HG03097 (cell line): ENCODE measurements around the gene CCNC.
"Not testable (repeated sequence)": the region's sequence is repeated elsewhere in the genome, so short reads cannot be mapped to it uniquely, and the experiment has no call there.

Experiments
- ATAC-seq: cut with Tn5 transposase; IDR thresholded peaks from one replicate; pipeline ENCODE4 v1.9.1; 2021; ENCODE audit not compliant: unreplicated experiment, low FRiP score

Gene CCNC

DNA sequence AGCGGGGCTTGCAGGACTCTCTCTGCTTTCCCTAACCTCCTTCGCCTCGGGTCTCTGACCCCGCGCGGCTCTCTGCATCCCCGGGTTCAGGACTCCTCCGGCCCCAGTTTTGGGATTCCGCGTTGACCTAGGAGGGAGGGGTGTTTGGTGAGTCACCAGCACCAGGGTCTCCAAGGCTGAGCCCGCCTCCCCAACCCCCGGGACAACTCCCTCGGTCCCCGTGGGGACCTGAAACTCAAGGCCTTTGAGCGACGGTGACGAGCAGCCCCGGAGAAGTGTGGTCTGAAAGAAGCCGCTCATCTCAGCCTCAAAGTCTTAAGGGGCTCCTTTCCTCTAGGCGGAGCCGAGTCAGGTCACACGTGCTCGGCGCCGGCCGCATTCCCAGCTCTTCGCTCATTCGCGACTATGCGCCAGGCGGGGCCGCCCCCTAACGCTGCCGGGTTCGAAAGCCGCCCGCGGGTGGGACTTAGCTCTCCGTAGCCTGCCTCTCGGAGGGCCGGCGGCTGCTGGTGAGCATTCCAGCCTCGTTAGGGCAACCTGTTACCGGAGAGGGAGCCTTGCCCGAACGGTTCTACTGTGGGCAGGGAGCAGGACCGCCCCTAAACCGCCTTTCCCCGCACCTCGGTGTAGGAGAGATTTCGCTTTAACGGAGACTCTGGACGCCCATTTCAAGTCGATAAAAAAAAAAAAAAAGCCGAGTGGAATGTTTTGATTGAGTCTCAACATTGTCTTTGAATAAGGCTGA, 35.1 kb upstream of the CCNC start:
- peak; percentile 36 for ATAC-seq

DNA sequence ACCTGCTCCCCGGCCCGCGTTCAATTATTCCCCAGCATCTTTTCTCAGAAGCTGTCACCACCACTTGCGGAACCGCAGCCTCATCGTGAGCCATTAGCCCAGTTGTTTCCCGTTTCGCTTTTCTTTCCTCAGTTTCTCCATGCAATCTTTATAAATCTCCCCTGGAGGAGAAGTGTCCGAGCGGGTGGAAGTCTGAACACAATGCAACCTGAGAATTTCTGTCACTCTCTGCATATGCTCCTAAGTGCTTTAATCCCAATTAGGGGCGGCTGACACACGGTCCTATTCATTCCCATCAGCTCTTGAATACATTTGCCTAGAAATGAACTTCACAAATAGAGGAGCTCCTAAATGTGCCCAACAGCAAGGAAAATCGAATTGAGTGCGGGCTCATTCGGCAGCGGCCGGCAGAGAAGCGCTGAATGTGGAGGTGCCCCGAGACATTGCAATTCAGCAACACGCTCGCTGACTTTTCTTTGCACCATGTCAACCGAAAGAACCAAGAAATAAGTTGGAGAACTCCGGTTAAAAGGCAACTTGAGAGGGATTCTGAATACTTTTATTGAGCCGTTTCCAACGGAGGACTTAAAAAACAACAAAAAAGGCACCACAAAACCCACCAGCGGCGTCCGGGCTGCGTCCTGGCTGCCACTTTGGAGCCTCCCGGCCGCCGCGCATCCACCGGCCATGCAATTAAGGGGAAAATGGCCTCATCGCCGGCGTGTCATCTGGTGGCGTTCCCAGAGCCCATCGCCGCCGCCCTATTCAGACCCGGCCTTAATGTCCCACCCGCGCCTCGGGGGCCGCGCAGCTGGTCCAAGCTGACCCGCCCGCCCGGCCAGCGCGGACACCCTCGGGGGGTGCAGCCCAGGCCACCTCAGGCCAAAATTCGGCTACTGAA, 34.3 kb upstream of the CCNC start:
- ATAC-seq = no peak

DNA sequence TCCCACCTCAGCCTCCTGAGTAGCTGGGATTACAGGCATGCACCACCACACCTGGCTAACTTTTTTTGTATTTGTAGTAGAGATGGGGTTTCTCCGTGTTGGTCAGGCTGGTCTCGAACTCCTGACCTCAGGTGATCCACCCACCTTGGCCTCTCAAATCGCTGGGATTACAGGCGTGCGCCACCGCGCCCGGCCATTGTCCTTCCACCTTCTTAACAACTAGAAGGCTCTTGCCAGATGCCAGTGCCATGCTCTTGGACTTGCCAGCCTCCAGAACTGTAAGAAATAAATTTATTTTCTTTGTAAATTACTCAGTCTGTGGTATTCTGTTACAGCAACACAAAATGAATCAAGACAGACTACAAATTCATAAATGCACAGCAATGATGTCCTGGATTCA, 26.2 kb upstream of the CCNC start:
- ATAC-seq = not testable (repeated sequence)

DNA sequence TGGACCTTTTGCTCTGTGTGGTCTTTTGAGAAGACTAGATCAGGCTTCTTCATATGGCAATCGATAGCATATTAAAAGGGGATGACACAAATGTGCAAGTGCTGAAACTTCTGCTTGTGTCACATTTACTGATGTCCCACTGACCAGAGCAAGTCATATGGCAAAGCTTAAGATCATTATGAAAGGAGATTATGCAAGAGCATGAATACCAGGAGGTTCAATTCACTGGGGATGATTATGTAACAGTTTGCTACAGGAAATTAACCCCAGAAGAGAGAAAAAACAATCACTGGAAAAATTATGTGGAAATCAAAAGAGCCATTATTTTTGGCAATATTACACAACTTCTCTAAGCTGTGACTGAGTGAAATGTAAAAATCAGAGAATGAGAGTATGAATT, 24.4 kb upstream of the CCNC start:
- ATAC-seq = no peak

DNA sequence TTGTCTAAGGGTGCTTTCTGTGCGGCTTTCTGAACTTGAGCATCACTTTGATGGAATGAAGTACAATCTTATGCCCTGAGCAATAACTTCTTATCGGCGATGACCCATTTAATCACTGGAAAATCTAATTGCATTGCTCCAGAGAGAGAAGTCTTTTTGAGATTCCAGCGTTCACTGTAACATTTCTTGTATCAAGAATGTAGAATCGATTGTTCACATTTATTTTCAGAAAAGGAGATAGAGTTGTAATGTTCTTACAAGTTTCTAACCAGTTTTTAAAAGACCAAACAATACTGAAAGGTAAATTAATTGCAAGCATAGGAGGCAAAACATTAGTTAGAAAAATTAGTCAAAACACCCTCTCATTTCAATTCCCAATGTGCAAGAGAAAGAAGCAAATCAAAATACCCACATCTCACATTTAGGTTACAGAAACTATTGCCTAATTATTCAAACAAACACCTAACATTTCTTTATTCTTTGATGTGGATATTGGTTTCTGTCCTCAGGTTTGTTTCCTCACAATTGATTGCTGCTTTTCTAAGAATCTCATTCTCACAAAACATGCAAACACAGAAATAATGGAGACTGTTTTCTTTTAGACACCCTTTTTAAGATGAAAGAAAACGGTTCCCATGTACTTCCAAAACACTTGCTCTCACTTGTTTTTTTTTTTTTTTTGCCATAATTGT, 23.4 kb upstream of the CCNC start:
- no peak for ATAC-seq

DNA sequence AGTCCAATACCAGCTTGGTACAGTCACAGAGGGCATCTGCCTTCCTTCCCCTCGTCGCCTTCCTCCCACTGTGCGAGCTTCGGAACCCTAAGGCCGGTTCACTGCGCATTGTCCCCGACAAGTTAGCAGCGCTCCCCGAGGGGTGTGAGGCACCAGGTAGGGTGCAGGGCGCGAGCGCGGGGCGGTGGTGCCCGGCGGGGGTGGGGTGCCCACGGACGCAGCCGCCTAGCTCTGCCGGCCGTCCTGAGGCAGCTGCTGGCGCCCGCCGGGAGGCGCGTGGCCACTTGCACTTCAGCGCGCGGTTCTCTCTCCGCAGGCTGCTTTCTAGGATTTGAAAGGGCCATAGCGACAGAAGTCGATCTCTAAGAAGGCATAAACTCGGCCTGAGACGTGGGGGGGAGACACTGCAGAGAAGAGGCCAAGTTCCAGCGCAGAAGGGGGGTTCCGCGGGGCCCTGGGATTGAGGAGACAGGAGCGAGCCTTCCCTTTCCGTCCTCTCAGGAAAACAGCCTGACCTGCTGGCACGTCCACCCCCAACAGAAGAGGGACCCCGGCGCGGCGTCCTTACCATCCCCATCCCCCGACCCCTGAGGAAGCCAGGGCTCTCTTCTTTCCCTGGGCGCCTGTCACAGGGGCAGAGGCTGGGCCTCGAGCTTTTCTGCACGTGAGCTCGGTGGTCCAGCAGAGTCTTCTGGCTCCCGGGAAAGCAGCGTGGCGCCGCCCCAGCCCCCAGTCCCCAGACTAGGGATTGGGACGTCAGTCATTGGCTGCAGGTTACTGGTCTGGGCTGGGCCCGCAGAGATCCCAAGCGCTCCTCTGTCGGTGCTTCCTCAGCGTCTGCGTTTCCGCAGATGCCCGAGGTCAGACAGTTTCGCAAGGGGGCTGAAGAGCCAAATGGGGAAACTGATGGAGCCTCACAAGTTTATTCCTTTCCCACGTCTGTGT, 22.5 kb upstream of the CCNC start:
- ATAC-seq = no peak

DNA sequence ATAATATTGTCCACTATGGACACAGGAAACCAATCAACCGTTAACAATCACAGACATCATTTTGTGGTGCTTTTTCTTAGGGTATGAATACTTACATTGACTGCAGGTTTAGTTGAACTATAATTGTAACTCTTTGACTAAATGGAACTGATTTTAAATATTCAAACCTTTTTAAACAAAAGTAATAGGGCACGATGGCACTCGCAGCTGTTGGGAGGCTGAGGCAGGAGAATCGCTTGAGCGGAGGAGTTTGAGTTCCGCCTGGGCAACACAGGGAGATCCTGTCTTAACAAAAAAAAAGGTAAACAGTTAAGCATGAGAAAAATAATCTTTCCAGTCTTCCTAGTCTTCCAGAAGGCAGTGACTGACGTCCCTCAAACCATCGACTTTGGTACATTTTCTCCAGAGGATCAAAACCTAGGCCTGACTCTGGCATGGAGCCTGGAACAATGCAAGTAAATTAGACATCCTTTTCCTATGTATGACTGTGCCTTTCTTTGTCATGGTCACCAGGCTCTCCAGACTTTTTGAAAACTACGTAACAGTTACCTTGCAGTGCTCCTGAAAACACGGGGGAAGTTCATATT, 21.5 kb upstream of the CCNC start:
- ATAC-seq = no peak

DNA sequence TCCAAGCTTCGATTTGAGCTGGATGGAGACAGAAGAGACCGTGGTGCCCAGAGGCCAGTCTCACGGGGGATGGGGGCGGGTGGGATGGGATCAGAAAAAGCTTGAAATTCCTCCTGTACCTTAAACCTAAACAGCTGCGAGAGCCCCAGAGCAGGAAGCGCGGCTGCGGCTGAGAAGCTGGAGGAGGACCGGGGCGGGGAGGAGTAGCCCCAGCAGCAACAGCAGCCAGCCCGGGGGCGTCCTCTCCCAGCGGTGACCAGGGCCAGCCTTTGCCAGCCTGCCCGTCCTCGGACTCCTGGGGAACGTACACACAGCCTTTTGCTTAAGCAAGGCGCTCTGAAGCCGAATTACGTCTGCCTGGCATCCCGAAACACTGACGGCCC, 20.8 kb upstream of the CCNC start:
- peak; percentile 10 for ATAC-seq

DNA sequence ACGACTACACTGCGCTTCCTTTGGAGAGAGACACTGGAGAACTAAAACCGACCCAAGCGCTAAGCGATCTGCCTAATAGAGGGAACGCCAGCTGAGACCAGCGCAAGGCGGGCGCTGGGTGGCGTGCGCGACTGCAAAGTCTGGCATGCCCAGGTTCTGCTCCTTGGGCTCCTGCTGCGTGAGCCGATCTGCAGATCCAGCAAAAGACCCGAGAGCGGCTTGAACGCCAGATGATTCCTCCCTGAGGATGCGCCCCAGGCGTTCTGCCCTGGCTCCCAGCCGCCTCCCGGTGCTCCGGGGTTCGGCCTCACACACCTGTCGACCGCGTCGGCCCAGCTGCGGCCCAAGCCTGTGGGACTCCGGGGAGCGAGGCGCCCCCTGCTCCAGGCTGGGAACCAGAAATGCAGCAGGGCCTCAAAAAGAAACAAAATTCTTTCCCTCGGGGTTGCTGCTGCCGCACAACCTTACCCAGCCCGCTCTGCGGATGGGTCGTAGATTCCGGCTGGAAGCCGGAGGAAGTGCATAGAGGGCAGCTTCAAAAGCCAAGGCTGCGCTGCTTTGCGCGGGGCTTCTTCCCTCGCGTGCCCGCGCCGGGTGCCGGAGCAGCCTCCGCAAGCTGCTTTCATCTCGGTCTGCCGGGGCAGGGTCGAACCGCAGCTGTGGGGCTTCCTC, 20.3 kb upstream of the CCNC start:
- peak; percentile 97 for ATAC-seq

DNA sequence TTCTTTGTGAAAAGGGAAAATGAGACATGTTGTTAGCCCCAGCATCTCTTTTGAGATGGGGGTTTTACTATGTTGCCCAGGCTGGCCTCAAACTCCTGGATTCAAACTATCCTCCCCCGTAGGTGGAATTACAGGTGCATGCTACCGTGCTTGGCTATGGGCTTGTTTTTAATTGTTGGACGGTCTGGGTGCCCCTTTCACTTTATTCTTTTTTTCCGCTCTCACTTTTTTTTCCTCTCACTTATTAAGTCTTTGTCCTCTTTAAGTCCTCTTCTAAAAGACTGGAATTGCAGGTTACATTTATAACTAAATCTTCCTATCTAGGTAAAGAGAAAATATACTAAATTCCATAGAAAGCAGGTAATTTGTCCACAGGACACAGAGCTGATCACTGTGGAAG, 19.3 kb upstream of the CCNC start:
- ATAC-seq = no peak

DNA sequence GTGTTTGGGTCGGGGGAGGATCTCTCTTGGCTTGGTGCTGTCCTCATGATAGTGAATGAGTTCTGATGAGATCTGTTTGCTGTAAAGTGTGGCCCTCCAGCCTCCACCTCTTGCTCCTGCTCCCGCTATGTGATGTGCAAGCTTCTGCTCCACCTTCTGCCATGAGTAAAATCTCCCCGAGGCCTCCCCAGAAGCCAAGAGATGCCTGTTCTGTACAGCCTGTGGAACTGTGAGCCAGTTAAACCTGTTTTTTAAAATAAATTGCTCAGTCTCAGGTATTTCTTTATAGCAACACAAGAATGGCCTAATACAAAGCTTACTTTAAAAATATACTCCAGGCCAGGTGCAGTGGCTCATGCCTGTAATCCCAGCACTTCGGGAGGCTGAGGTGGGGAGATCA, 11.3 kb upstream of the CCNC start:
- no peak for ATAC-seq

DNA sequence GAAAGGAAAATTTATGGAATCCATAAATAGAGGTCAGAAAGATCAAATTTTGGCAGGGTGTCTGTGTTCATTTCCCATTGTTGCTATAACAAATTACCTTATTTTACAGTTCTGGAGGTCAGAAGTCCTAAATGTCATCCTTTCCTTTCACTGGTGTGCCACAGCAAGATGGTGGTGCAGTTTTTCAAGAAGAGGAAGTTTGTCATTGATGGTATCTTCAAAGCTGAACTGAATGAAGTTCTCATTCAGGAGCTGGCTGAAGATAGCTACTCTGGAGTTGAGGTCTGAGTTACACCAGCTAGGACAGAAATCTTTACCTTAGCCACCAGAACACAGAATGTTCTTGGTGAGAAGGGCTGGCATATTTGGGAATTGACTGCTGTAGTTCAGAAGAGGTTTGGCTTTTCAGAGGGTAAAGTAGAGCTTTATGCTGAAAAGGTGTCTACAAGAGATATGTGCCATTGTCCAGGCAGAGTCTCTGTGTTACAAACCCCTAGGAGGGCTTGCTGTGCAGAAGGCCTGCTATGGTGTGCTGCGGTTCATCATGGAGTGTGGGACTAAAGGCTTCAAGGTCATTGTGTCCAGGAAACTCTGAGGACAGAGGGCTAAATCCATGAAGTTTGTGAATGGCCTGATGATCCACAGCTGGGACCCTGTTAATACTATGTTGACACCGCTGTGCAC, 7.2 kb upstream of the CCNC start:
- no peak for ATAC-seq

DNA sequence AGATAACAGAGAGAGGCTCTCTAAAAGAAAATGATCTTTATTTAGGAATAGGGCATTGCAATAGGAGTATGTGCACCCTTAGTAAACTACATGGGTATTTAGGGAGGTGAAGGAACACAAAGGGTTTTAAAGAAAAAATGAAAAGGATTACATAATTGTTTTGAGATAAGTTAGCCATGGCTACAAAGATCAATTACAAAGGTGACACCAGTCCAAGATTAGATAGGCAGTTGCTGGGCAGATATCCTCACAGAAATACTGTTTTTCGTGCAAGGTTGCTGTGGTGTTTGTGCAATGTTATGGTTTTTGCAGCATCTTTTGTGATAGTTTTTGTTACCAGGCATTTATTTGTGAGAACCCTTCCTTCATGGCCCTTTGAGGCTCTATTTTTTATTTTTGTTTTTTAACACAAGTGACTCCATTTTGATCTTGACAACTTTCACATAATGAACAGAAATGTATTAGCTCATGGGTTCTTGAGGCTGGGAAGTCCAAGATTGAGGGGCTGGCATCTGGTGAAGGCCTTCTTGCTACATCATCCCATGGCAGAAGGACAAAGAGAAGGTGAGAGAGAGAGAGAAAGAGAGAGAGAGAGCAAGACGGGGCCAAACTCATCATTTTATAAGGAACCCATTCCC, 5.6 kb upstream of the CCNC start:
- ATAC-seq = no peak

DNA sequence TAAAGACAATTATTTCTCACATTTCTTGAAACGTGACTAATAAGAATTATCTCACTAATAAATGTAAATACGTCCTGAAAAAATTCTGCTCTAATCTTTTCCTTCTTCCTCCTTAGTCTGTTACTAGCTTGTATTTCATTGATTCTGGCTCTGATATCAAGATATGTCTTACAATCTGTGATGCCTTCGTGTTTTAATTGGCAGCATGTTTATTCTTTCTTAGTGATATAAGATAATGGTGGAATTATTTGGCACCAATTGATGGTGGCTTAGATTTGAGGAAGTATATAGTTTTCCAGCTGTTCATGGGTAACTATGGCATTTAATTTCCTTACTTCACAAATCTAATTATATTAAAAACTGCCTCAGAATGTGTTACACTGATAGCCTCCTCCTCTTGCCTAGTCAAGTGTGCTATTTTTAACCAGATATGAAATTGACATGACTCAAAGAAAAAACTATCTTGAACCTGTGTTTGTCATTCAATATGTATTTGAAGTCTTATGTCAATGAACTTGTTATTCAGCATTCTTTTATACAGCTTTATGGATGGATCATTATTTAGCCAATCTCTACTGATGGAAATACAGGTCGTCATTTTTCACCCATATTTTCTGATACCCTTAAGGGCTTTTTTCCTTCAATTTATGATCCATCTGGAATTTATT, 5.3 kb downstream of the CCNC start:
- no peak for ATAC-seq

DNA sequence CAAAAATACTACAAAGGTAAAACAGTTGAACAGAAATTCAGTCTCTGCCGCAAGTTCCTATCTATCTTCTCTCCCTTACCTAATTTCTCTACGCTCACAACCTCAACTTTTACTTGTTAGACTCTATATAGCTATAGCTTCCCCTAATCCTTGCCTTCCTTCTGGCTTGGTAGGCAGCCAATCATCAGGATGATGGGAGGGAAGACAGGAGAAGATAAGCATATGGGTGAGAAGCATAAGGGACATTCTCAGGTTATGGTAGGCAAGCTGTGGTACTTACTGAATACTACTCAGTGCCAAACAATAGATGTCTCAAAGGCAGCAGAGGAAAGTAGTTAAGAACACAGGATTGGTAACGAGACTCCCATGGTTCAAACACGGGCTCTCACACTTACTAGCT, 7.8 kb downstream of the CCNC start:
- no peak for ATAC-seq

DNA sequence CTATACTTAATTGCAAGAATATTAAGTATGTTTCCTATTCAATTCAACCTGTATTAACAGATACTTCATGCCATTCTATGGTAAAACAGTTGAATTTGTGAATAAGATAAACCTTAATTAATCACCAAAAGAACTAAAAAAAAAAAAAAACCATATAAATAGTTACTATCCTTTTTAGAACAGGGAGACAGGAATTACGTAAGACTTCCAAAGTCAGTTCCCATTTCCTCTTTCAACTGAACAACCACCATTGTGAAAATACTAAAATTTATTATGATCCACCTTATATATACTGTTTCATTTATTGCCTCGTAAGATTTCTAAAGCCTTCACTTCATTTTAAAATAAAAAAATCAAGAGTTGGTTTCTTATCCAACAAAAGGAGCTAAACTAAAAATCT, 9.4 kb downstream of the CCNC start:
- ATAC-seq = no peak

DNA sequence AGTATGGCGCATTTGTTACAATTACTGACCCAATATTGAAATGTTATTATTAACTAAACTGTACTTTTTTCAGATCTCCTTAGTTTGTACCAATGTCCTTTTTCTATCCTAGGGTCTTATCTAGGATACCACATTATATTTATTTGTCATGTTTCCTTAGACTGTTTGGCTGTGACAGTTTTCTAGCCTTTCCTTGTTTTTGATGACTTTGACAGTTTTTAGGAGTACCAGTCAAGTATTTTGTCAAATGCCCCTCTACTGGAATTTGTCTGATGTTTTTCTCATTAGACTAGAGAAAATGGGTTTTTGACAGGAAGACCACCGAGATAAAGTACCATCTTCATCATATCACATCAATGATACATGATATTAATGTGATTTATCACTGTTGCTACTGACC, 14.6 kb downstream of the CCNC start:
- ATAC-seq = no peak
